GM12878 (cell line): ENCODE data around the gene NDUFAB1. TPM values are rescaled to one million over a fixed set of nuclear protein-coding genes. Genes with fewer than 3 reads are reported as not detected.
A peak's percentile ranks its signal among the peaks of the same experiment; 100 is the strongest.

ENCODE experiments used
- ATAC-seq: fragments of 200-7000 bp; cut with Tn5 transposase; 3 replicates; pipeline ENCODE4 v1.9.1; 2020; ENCODE audit warnings: mild to moderate bottlenecking, moderate library complexity
- BruUV-seq: library from RNA; stranded (reverse); fragments of 400-500 nt; replicated peaks from 2 replicates; lab custom pipeline; 2021; lab: Mats Ljungman, UMichigan
- CTCF ChIA-PET: fragments of 300-600 bp; sonication (Branson Sonifier 250); formaldehyde crosslinking; extraction: SDS; loops from one replicate; lab custom pipeline; 2021; ENCODE audit warnings: inconsistent platforms; lab: Yijun Ruan, JAX
- POLR2A ChIA-PET: fragments of 350-600 bp; formaldehyde crosslinking; extraction: SDS; loops from one replicate; lab custom pipeline; 2021; ENCODE audit warnings: inconsistent platforms; lab: Charles Lee
- RAD21 ChIA-PET: fragments of 300-600 bp; sonication (Branson Sonifier 250); formaldehyde crosslinking; loops from one replicate; lab custom pipeline; 2023; ENCODE audit warnings: antibody characterized with exemption; ENCODE audit not compliant: unreplicated experiment; lab: Charles Lee
- SMC1A ChIA-PET: fragments of 300-600 bp; sonication (Branson Sonifier 250); formaldehyde crosslinking; loops from one replicate; lab custom pipeline; 2023; ENCODE audit not compliant: unreplicated experiment, uncharacterized antibody; lab: Charles Lee
- DNase-seq: peaks from one replicate; pipeline ENCODE4 v3.0.0-alpha.2; 2011; ENCODE audit warnings: low read depth, low spot score
- FAIRE-seq: peaks from 3 replicates; lab custom pipeline; 2011; peaks lifted over from hg19 to GRCh38; lab: Jason Lieb, UNC
- H2AFZ ChIP-seq: 2 replicates; pipeline ENCODE4 v1.6.0; 2011; ENCODE audit warnings: low read depth, low read length, control low read depth; ENCODE audit not compliant: control insufficient read depth
- H3K27ac ChIP-seq: 2 replicates; pipeline ENCODE4 v1.5.1; 2011; ENCODE audit warnings: control low read depth; ENCODE audit not compliant: control insufficient read depth, insufficient read depth
- H3K27me3 ChIP-seq, 2 experiments: replicated peaks in 1 of 2; 2 replicates each; pipeline versions ENCODE4 v1.6.0 to v1.6.1; 2011; ENCODE audit warnings: low read length in 1 of 2; ENCODE audit not compliant: control insufficient read depth in 2 of 2, insufficient read depth in 2 of 2
- H3K36me3 ChIP-seq, 2 experiments: 2 replicates each; pipeline ENCODE4 v1.5.1; 2011; ENCODE audit warnings: low read length in 1 of 2; ENCODE audit not compliant: control insufficient read depth in 2 of 2, insufficient read depth in 2 of 2
- H3K4me1 ChIP-seq: 2 replicates; pipeline ENCODE4 v1.6.1; 2011; ENCODE audit warnings: mild to moderate bottlenecking, low read length, moderate library complexity, mixed read lengths; ENCODE audit not compliant: control insufficient read depth, insufficient read depth
- H3K4me2 ChIP-seq: 2 replicates; pipeline ENCODE4 v1.6.0; 2011; ENCODE audit warnings: control low read depth; ENCODE audit not compliant: control insufficient read depth, insufficient read depth
- H3K4me3 ChIP-seq: fragments of 200-600 bp; sonication (generic); 2 replicates; pipeline ENCODE4 v1.5.1; 2016
- H3K79me2 ChIP-seq: 2 replicates; pipeline ENCODE4 v1.6.0; 2011; ENCODE audit warnings: low read length; ENCODE audit not compliant: control insufficient read depth, insufficient read depth
- H3K9ac ChIP-seq: 2 replicates; pipeline ENCODE4 v1.8.0; 2011; ENCODE audit warnings: low read length, control low read depth, mixed read lengths; ENCODE audit not compliant: control insufficient read depth, insufficient read depth
- H3K9me3 ChIP-seq: replicated peaks from 3 replicates; pipeline ENCODE4 v1.5.1; 2011; ENCODE audit warnings: mild to moderate bottlenecking, low read length; ENCODE audit not compliant: control insufficient read depth, insufficient read depth
- H4K20me1 ChIP-seq: 2 replicates; pipeline ENCODE4 v1.6.0; 2011; ENCODE audit not compliant: control insufficient read depth, insufficient read depth
- BACH1 ChIP-seq: fragments of 450-650 bp; IDR thresholded peaks from 2 replicates; pipeline ENCODE4 v1.6.1; 2017; ENCODE audit warnings: mild to moderate bottlenecking, borderline replicate concordance
- BCLAF1 ChIP-seq: fragments of 450-650 bp; IDR thresholded peaks from 2 replicates; pipeline ENCODE4 v1.6.1; 2017; ENCODE audit warnings: antibody characterized with exemption, mild to moderate bottlenecking, moderate library complexity
- CEBPB ChIP-seq, 2 experiments: fragments of 150-350 bp in 1 of 2; IDR thresholded peaks; 2 replicates each; pipeline ENCODE4 v1.6.1; 2012 to 2014; ENCODE audit warnings: low read depth in 2 of 2, low read length in 2 of 2, borderline replicate concordance in 1 of 2, inconsistent platforms in 1 of 2
- KAT2A ChIP-seq: conservative IDR thresholded peaks from 2 replicates; pipeline ENCODE4 v1.6.1; 2011; ENCODE audit warnings: low read depth, low read length; ENCODE audit not compliant: control insufficient read depth
- MXI1 ChIP-seq: fragments of 150-350 bp; IDR thresholded peaks from 2 replicates; pipeline ENCODE4 v1.6.1; 2011; ENCODE audit warnings: low read depth, mild to moderate bottlenecking, inconsistent platforms, low read length, improper control_type of control experiment
- NFYA ChIP-seq: IDR thresholded peaks from 2 replicates; pipeline ENCODE4 v1.6.1; 2011; ENCODE audit warnings: low read depth, mild to moderate bottlenecking, low read length, improper control_type of control experiment, borderline replicate concordance
- PAX5 ChIP-seq: IDR thresholded peaks from 2 replicates; pipeline ENCODE4 v1.6.1; 2011; ENCODE audit warnings: low read depth, low read length, borderline replicate concordance
- POLR2AphosphoS2 ChIP-seq: IDR thresholded peaks from 2 replicates; pipeline ENCODE4 v1.6.1; 2011; ENCODE audit warnings: low read depth, mild to moderate bottlenecking, low read length, improper control_type of control experiment, moderate library complexity
- STAT3 ChIP-seq: IDR thresholded peaks from 2 replicates; pipeline ENCODE4 v1.6.1; 2011; ENCODE audit warnings: low read depth, low read length, improper control_type of control experiment
- WRNIP1 ChIP-seq: IDR thresholded peaks from 2 replicates; pipeline ENCODE4 v1.6.1; 2011; ENCODE audit warnings: low read depth, low read length, improper control_type of control experiment, borderline replicate concordance
- YY1 ChIP-seq: IDR thresholded peaks from 2 replicates; pipeline ENCODE4 v1.6.1; 2011; ENCODE audit warnings: low read depth, mild to moderate bottlenecking, low read length
- ZBTB11 ChIP-seq: fragments of 450-650 bp; formaldehyde crosslinking; IDR thresholded peaks from 2 replicates; pipeline ENCODE4 v1.5.0; 2022; ENCODE audit warnings: mild to moderate bottlenecking, missing genetic modification characterization
- WGBS: methylation state at CpG from one replicate; pipeline ENCODE4 v1.1.6; 2016; ENCODE audit warnings: low lambda C conversion rate; ENCODE audit not compliant: insufficient replicate concordance, insufficient coverage; ENCODE audit errors: missing lambda C conversion rate; 5-methylcytosine and 5-hydroxymethylcytosine counted together
- in situ Hi-C: fragments of 300-500 bp; cut with MboI; formaldehyde crosslinking; loops from 9 replicates; pipeline ENCODE4 v1.14.3; 2018; ENCODE audit warnings: mixed read lengths
- intact Hi-C: fragments of 100-400 bp; cut with micrococcal nuclease; formaldehyde crosslinking; loops from one replicate; pipeline ENCODE4 v1.14.2; 2022; ENCODE audit not compliant: unreplicated experiment
- polyA plus RNA-seq, 11 experiments: library from polyadenylated mRNA; depleted of rRNA in 4 of 11; unstranded in 6 of 11; stranded (reverse) in 5 of 11; fragments of >200 nt; fragmentation: Nextera tagmentation in 4 of 11; fragmentation: Illumina TruSeq in 1 of 11; extraction: Ambion mirVana in 4 of 11; extraction: Trizol in 1 of 11; gene quantifications; 1 replicate in 1 of 11; 2 replicates in 10 of 11; pipeline versions ENCODE4 v1.2.1 to v1.2.3, GENCODE V29; 2011 to 2016; ENCODE audit warnings: inconsistent platforms in 2 of 11, missing spikeins in 2 of 11, low read depth in 1 of 11
- total RNA-seq, 4 experiments: library from RNA; depleted of rRNA in 3 of 4; stranded (reverse); fragments of >200 nt in 3 of 4; fragmentation: Illumina TruSeq in 1 of 4; extraction: Trizol in 1 of 4; gene quantifications; 2 replicates each; pipeline versions ENCODE4 v1.2.1 to v1.2.3, GENCODE V29; 2013 to 2021
- TF ChIP-seq, protein P1 (sequence below): fragments of 450-650 bp; IDR thresholded peaks from 2 replicates; pipeline ENCODE4 v1.6.1; 2017; ENCODE audit warnings: borderline replicate concordance

NDUFAB1 gene
- total and polyA plus RNA-seq, 10 of the 15 experiments (the other 5 are each of a cell fraction or from before 2014, with no cell fraction given) = 79.9 to 584 (median 231) TPM

DNA sequence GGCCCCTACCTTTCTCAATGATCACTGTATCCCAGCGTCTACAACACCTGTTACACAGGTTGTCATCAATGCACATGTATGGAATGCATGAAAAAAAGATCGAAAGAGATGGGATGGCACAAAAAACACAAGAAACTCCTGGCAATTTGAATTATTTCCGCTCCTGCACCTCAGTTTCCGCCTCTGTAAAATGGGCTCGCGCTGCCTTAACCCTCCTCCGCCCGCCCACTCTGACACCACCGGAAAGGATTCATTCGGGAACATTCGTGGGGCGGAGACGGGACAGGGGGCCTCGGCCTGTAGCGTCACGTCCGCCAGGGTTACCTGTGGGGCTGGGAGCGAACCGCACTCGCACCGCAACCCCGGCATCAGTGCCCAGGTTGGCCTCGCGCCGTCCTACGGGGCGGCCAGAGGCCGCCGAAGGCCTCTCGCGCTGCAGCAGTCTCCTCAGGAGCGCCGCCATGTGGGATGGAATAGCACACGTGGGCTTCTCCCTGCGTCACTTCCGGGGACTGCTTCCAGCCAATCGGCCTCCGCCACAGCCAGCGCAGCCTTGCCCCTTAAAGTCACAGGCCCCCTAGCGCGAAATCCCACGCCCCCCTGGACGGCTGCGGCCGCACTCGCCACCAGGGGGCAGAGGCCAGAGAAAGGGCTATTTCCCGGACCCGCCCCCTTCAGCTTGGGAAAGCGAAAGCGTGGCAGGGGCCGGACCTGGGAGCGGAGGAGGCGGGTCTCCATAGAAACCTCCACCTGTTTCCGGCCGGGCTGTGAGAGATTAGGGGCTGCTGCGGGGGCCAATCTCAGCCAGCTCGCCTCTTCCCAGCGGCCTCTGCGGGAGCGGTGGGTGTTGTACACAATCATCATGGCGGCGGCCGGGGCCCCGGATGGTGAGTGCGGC, 39.0 kb downstream of the NDUFAB1 start, which contains the start of the genes EARS2 and UBFD1:
EARS2 (minus strand) TSS at position 470 of the 898 bp plus-strand sequence; CDS start at position 463, 7 bp downstream.
UBFD1 (plus strand) TSS at position 847 of the 898 bp plus-strand sequence; CDS start at position 863, 16 bp downstream.
- RAD21 ChIA-PET = interaction anchor here (1.0 to 2.8 kb wide), 7 partner anchors 14 to 169 kb away, joined by 3 to 15 read pairs (median 3); partner anchors contain the start of genes COG7 and NDUFAB1
- H3K36me3 ChIP-seq = peaks cover 0 to 20% of the 10 kb centered on the region in 2 experiments
- H3K9me3 ChIP-seq = no peaks in the 10 kb centered on the region
- WGBS = 1% methylated on average over 60 of the region's 65 CpGs
- CTCF ChIA-PET = interaction anchor here (0.6 to 5.0 kb wide), 8 partner anchors 8 to 374 kb away, joined by 3 to 35 read pairs (median 6); partner anchors contain the start of genes GGA2, NDUFAB1 and SCNN1G
- intact Hi-C loops = loop anchor here (1.0 to 10.0 kb wide), 5 partner anchors 39 to 170 kb away; partner anchors contain the start of genes DCTN5, NDUFAB1 and PALB2
- TSS peak; percentile 79 for BruUV-seq
- H3K27me3 ChIP-seq = no peaks in the 10 kb centered on the region
- DNase-seq (peak; percentile 95), ATAC-seq (peak; percentile 94), FAIRE-seq (peak; percentile 97)
- no peaks in the 10 kb centered on the region for H4K20me1 ChIP-seq
- in situ Hi-C loops = no loop called here
- H3K9ac ChIP-seq = peak within 1 kb of the TSS; percentile 84
- peak within 1 kb of the TSS; percentile 92 for H3K4me3 ChIP-seq
- peak within 1 kb of the TSS; percentile 85 for H3K4me2 ChIP-seq
- peaks cover 51% of the 10 kb centered on the region for H3K79me2 ChIP-seq
- peak within 1 kb of the TSS; percentile 95 for H3K27ac ChIP-seq
- SMC1A ChIA-PET = interaction anchor here (0.9 to 2.6 kb wide), 8 partner anchors 40 to 374 kb away, joined by 3 to 9 read pairs (median 4); no protein-coding TSS in a partner anchor
- POLR2A ChIA-PET = interaction anchor here (0.9 kb wide), 1 partner anchor 50 kb away, joined by 4 read pairs; no protein-coding TSS in a partner anchor
- H2AFZ ChIP-seq = peak within 1 kb of the TSS; percentile 93
- no peaks in the 10 kb centered on the region; the same call in none of the 2 replicates for H3K4me1 ChIP-seq
- TF ChIP-seq YY1 (peak; percentile 93), ZBTB11 (CRISPR knock-in tag) (no peak), POLR2AphosphoS2 (0 out of 2 replicates have a peak, but pooled peaks have one; percentile 36), PAX5 (peak; percentile 23; the same call in 1 of the 2 replicates), CEBPB (IDR thresholded peaks at IDR 0.05; ENCODE audit: borderline replicate concordance in 1 of 2, low read depth in 2 of 2, low read length in 2 of 2) (no peak), STAT3 (no peak), BCLAF1 (no peak), NFYA (no peak), WRNIP1 (no peak), KAT2A (no peak), MXI1 (peak; percentile 99), BACH1 (no peak)
- TF ChIP-seq, protein P1, sequence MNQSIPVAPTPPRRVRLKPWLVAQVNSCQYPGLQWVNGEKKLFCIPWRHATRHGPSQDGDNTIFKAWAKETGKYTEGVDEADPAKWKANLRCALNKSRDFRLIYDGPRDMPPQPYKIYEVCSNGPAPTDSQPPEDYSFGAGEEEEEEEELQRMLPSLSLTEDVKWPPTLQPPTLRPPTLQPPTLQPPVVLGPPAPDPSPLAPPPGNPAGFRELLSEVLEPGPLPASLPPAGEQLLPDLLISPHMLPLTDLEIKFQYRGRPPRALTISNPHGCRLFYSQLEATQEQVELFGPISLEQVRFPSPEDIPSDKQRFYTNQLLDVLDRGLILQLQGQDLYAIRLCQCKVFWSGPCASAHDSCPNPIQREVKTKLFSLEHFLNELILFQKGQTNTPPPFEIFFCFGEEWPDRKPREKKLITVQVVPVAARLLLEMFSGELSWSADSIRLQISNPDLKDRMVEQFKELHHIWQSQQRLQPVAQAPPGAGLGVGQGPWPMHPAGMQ = no peak
